ENCODE measurements around the gene SLC7A6OS. TPM values are rescaled to one million over a fixed set of nuclear protein-coding genes. Genes with fewer than 3 reads are reported as not detected.
A peak's percentile ranks its signal among the peaks of the same experiment; 100 is the strongest.

The SLC7A6OS gene
- polyA plus RNA-seq, 3 donors: 9.3 to 10.5 (median 9.7) TPM

GRCh38 chr16:68331879-68332410 is 21.2 kb upstream of the SLC7A6OS start:
- Mint-ChIP-seq H3K36me3 (peaks cover 17 to 24% of the 10 kb centered on the region in 2 donors), H3K9me3 (no peaks in the 10 kb centered on the region), H3K4me3 (no peak overlapping the region), H3K27me3 (ENCODE audit: low read depth in 3 of 3) (peaks cover 0 to 3% (median 0%) of the 10 kb centered on the region in 3 donors), H3K27ac (peak overlapping the region; percentile 3 to 86 (median 79)), H3K4me1 (peaks cover 29% of the 10 kb centered on the region)
- H3K79me2 ChIP-seq (ENCODE audit: insufficient read depth, low read length): no peaks in the 10 kb centered on the region
- H3K9ac ChIP-seq (ENCODE audit: insufficient read depth, low read length, poor library complexity, severe bottlenecking): no peak overlapping the region
- 3% methylated on average over 2 of the region's 4 CpGs for WGBS (ENCODE audit: insufficient coverage)
- H3K27ac ChIP-seq (ENCODE audit: low read depth in 1 of 2, low read length in 2 of 2): peak overlapping the region; percentile 12 to 48
- H3K36me3 ChIP-seq (replicated peaks in 1 of 2; ENCODE audit: control insufficient read depth in 1 of 2, insufficient read depth in 2 of 2, low read length in 2 of 2): peaks cover 0 to 33% of the 10 kb centered on the region in 2 donors
- no peaks in the 10 kb centered on the region for H3K9me3 ChIP-seq (replicated peaks in 1 of 2; ENCODE audit: control insufficient read depth in 1 of 2, insufficient read depth in 1 of 2, low read length in 2 of 2)
- H3K27me3 ChIP-seq (ENCODE audit: control insufficient read depth in 2 of 2, insufficient read depth in 2 of 2, low read length in 2 of 2): no peaks in the 10 kb centered on the region
- H3K4me2 ChIP-seq (replicated peaks; ENCODE audit: extremely low read depth, low read length, poor library complexity, severe bottlenecking): peak overlapping the region; percentile 44
- TF ChIP-seq, protein P1, sequence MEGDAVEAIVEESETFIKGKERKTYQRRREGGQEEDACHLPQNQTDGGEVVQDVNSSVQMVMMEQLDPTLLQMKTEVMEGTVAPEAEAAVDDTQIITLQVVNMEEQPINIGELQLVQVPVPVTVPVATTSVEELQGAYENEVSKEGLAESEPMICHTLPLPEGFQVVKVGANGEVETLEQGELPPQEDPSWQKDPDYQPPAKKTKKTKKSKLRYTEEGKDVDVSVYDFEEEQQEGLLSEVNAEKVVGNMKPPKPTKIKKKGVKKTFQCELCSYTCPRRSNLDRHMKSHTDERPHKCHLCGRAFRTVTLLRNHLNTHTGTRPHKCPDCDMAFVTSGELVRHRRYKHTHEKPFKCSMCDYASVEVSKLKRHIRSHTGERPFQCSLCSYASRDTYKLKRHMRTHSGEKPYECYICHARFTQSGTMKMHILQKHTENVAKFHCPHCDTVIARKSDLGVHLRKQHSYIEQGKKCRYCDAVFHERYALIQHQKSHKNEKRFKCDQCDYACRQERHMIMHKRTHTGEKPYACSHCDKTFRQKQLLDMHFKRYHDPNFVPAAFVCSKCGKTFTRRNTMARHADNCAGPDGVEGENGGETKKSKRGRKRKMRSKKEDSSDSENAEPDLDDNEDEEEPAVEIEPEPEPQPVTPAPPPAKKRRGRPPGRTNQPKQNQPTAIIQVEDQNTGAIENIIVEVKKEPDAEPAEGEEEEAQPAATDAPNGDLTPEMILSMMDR (IDR thresholded peaks at IDR 0.05): no peak
- H4K20me1 ChIP-seq (ENCODE audit: insufficient read depth, low read length): no peaks in the 10 kb centered on the region
- no peak overlapping the region for H2AFZ ChIP-seq (ENCODE audit: insufficient read depth, low read depth, low read length, poor library complexity, severe bottlenecking)
- H3K4me3 ChIP-seq (replicated peaks in 1 of 3; ENCODE audit: low read depth in 2 of 3, low read length in 3 of 3): peak overlapping the region in 1 of 3 experiments; percentile 5
- H3K4me1 ChIP-seq (ENCODE audit: control insufficient read depth in 1 of 2, insufficient read depth in 2 of 2, low read length in 2 of 2): peaks cover 29 to 31% of the 10 kb centered on the region in 2 donors
- no peak for DNase-seq
- intact Hi-C loops (cut with micrococcal nuclease): no loop called here

GRCh38 chr16:68328860-68329390 is 18.2 kb upstream of the SLC7A6OS start:
- Histone ChIP-seq H3K4me3 (replicated peaks in 1 of 3; ENCODE audit: low read depth in 2 of 3, low read length in 3 of 3) (no peak overlapping the region), H2AFZ (ENCODE audit: insufficient read depth, low read depth, low read length, poor library complexity, severe bottlenecking) (no peak overlapping the region), H3K9me3 (replicated peaks in 1 of 2; ENCODE audit: control insufficient read depth in 1 of 2, insufficient read depth in 1 of 2, low read length in 2 of 2) (no peaks in the 10 kb centered on the region), H3K4me2 (replicated peaks; ENCODE audit: extremely low read depth, low read length, poor library complexity, severe bottlenecking) (no peak overlapping the region), H3K79me2 (ENCODE audit: insufficient read depth, low read length) (no peaks in the 10 kb centered on the region), H4K20me1 (ENCODE audit: insufficient read depth, low read length) (no peaks in the 10 kb centered on the region), H3K27ac (ENCODE audit: low read depth in 1 of 2, low read length in 2 of 2) (no peak overlapping the region), H3K9ac (ENCODE audit: insufficient read depth, low read length, poor library complexity, severe bottlenecking) (no peak overlapping the region), H3K27me3 (ENCODE audit: control insufficient read depth in 2 of 2, insufficient read depth in 2 of 2, low read length in 2 of 2) (no peaks in the 10 kb centered on the region), H3K4me1 (ENCODE audit: control insufficient read depth in 1 of 2, insufficient read depth in 2 of 2, low read length in 2 of 2) (peaks cover 25 to 26% of the 10 kb centered on the region in 2 donors), H3K36me3 (replicated peaks in 1 of 2; ENCODE audit: control insufficient read depth in 1 of 2, insufficient read depth in 2 of 2, low read length in 2 of 2) (peaks cover 16 to 44% of the 10 kb centered on the region in 2 donors)
- no peak overlapping the region for H3K4me3 Mint-ChIP-seq
- intact Hi-C loops (cut with micrococcal nuclease): loop anchor here (1.0 to 5.0 kb wide), 3 partner anchors 67 to 92 kb away; partner anchors contain the start of gene SLC7A6 (in 2 of the 2)
- no peaks in the 10 kb centered on the region for H3K9me3 Mint-ChIP-seq
- no peak overlapping the region for H3K27ac Mint-ChIP-seq
- H3K36me3 Mint-ChIP-seq: peaks cover 29 to 36% of the 10 kb centered on the region in 2 donors
- H3K27me3 Mint-ChIP-seq (ENCODE audit: low read depth in 3 of 3): peaks cover 0 to 4% (median 0%) of the 10 kb centered on the region in 3 donors
- DNase-seq: no peak
- no CpG with 5 or more reads among the region's 3 CpGs for WGBS (ENCODE audit: insufficient coverage)
- H3K4me1 Mint-ChIP-seq: peaks cover 23% of the 10 kb centered on the region
- TF ChIP-seq, protein P1 (IDR thresholded peaks at IDR 0.05): peak; percentile 53
